NCI-H128 (cell line): ENCODE measurements around the gene DYNLT4.
"Not testable (repeated sequence)": the region's sequence is repeated elsewhere in the genome, so short reads cannot be mapped to it uniquely, and the experiment has no call there.

Experiments
- DNase-seq: peaks from one replicate; lab custom pipeline; 2025; ENCODE audit not compliant: unreplicated experiment; lab: John Stamatoyannopoulos, UW

DYNLT4 gene

DNA sequence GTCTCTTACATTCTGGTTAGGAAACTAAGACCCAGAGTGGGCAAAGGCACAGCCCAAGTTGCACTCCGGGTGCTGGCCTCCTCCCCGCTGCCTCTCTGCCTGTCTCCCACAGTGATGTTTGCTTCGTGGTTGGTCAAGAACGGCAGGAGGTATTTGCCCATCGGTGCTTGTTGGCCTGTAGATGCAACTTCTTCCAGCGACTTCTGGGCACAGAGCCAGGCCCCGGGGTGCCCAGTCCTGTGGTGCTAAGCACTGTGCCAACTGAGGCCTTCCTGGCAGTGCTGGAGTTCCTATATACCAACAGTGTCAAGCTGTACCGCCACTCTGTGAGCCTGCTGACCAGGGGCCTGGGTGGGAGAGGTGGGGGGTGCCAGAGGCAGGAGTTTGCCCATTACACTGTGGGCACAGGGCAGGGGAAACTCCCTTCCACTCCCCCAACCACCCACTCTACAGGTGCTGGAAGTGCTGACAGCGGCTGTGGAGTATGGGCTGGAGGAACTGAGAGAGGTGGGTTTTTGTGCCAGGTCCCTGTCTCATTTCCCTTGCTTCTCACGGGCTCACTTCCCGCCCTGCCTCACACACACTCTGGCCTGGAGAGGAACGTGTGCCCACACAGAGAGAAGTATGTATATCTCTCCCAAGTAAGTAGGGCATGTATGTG is 3.1 kb upstream of the DYNLT4 start:
- no peak for DNase-seq

DNA sequence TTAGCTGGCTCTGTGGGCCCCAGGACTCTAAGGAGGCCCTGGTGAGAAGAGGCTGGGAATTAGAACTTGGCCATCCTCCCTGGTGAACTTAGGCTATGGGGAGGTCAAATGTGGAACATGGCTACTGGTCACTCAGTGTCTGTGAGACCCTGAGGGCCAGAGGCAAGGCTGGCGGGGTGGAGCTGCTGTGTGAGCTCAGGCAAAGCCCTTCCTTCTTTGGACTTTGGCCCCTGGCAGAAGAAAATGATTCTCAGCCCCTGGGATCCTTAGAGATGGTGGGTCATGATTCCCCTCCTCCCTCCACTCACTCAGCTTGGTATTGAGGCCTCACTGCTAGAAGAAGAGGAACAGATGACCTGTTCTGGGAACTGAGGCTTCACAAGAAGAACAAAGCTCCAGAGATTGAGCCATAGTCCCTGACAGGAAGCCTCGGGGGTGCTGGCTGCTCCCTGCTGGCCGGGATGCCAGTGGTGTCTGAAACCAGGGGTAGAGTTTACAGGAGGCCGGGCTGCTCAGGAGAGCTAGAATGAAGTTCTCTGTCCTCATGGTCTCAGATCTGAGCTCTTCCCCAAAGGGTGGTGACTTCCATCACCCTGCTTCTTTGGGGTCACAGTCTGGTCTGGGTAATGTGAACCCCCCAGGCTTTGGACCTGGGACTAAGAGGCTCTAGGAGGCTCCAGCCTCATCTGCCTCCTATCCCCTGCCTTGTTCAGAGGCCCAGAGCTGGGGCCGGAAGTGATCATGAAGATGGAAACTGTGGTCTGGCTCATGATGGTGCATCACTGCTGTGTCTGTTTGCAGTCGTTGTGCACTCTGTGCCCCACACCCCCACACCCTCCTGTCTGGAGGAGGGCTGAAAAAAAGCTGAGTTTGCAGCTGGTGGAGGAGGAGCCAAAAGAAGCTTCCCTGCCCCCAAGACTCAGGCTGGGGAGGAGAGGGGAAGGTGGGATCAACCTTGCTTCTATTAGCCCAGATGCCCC is 2.1 kb upstream of the DYNLT4 start:
- no peak for DNase-seq

- no peak for DNase-seq
Observed at GRCh38 chr1:44808063-44808937, 1.1 kb upstream of the DYNLT4 start, which contains the start of gene BTBD19. Gene BTBD19, plus strand, starts transcription at chr1:44808523. Its CDS starts 298 bp downstream, at chr1:44808821.

GRCh38 chr1:44807364-44808062 is 362 bp upstream of the DYNLT4 start:
- no peak for DNase-seq

- no peak for DNase-seq
Observed at GRCh38 chr1:44806025-44806703, 987 bp downstream of the DYNLT4 start.

GRCh38 chr1:44805311-44806024 is 1.7 kb downstream of the DYNLT4 start:
- no peak for DNase-seq

GRCh38 chr1:44803312-44804095 is 3.6 kb downstream of the DYNLT4 start:
- DNase-seq = no peak

DNA sequence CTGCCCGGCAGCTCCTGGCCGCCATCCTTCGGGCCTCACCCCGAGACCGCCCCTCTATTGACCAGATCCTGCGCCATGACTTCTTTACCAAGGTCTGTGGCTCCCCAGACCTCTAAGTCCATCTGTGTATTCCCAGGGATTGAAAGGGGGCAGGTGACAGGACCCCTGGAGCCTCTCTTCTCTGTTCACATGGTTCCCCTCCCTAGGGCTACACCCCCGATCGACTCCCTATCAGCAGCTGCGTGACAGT is 4.2 kb downstream of the DYNLT4 start:
- no peak for DNase-seq

DNA sequence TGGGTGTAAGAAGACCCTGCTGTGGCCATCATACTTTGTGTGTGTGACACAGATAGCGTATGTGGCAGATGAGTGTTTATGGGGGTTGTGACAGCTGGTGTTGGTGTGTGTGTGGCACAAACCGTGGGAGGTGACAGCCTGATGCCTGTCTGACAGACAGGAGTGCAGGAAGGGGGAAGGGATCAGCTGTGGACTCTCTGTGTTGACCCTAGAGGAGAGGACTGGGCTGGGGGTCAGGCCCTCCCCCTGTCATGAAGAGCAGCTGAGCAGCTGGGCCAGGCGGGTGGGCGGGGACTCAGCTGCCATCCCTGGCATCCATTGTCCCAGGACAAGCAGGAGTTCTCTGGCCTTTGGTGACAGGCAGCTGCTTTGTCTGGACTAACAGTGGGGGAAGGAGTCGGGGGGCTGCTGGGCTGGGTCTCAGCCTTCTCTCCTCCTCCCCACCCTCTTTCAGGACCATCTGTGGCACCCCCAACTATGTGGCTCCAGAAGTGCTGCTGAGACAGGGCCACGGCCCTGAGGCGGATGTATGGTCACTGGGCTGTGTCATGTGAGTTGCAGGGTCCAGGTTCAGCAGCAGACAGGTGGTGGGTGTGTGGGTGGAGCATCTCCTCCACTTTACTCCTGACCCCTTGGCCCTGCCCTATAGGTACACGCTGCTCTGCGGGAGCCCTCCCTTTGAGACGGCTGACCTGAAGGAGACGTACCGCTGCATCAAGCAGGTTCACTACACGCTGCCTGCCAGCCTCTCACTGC is 4.7 kb downstream of the DYNLT4 start:
- no peak for DNase-seq

DNA sequence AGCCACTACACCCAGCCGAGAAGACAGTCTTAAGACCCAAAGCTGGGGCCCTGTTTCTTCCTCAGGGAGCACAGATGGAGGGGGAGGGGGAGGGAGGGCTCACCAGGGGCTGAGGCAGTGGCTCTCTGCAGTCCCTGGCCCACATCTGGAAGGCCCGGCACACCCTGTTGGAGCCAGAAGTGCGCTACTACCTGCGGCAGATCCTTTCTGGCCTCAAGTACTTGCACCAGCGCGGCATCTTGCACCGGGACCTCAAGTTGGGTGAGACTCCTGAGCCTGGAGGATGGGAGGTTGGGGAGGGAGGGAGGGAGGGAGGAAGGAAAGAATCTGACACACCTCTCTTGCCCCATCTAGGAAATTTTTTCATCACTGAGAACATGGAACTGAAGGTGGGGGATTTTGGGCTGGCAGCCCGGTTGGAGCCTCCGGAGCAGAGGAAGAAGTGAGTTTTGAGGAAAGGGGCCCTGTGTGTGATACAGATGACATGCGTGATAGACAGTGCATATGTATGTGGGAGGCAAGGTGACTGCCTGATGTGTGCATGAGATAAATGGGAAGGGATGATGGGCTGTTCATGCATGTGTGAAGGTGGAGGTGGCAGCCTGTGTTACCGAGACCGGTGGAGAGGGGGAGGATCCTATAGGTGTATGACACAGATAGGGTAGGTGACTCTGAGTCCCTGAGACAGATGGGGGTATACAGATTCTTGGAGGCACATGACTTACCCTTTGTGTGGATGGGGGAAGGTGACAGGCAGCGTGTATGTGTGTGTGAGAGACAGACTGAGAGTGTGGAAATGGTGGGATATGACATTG is 5.5 kb downstream of the DYNLT4 start:
- no peak for DNase-seq

DNA sequence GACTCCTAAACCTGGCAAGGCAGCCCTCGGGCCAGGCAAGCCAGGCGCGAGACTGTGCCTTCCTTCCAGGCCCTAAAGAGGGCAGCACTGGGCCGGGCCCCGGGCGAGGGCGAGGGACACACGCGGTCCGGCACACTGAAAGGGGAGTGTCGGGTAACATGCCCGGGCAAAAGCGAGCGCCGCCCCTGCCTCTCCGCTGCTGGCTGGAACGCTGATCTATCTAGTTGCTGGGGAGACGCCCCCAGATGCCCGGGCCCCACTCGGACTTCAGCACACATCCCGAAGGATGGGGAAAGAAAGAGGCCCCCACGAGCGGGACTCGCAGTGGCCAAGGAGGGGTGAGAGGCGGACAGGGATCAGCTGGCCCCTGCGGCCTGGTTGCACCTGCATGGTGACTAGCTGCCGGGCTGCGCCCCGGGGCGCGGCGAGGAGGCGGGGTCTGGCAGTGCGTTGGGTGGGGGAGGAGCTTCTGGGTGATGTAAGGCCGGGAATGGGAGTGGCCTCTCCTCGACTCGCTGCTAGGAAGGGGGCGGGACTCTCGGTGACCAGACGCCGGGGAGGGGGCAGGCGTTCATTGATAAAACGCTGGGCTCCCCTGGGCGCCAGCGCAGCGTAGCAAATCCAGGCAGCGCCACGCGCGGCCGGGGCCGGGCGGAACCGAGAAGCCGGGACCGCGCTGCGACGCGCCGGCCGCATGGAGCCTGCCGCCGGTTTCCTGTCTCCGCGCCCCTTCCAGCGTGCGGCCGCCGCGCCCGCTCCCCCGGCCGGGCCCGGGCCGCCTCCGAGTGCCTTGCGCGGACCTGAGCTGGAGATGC is 7.2 kb downstream of the DYNLT4 start, which contains the start of gene PLK3:
Gene PLK3 (plus strand): TSS at position 608 of the 815 bp plus-strand sequence. CDS start 87 bp downstream, at position 695.
- peak; percentile 98 for DNase-seq

DNA sequence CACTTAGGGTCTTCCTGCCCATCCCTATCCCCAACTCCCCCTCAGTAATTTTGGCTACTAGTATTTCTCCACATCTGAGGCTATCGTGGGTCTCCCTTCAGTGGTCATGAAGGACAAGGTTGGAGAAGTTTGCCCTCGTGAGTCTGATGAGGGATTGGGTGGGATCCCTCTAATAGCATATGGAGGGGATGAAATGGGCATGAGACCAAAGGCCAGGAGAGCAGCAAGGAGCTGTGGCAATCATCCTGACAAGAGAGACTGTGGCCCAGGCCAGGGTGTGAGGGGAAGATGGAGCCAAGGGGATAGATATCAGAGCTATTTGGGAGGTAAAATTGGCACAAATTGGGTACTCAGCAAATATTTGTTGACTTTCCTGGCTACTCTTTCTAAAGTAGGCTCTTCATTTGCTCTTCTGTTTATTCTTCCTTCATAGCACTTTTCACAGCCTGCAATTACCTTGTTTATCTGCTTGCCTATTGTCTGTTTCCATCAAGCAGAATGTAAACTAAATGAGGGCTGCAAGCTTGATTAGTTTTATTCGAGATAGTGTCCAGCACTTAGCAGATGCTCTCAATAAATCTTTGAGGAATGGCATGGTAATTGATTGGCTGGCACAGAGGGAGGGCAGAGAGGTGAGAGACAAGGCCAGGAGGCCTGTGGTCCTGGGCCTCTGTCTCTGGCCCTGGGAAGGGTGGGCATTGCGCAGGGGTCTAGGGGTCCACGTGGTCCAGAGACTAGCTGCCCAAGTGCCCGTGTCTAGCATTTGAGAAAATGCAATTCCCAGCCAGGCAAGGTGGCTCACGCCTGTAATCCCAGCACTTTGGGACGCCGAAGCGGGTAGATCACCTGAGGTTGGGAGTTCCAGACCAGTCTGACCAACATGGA is 8.4 kb downstream of the DYNLT4 start:
- DNase-seq = no peak

DNA sequence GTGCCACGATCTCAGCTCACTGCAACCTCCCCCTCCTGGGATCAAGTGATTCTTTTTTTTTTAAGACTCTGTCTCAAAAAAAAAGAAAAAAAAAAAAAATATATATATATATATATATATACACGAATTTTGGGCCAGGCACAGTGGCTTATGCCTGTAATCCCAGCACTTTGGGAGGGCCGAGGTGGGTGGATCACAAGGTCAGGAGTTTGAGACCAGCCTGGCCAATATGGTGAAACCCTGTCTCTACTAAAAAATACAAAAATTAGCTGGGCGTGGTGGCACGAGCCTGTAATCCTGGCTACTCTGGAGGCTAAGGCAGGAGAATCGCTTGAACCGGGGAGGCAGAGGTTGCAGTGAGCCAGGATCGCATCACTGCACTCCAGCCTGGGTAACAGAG is 9.3 kb downstream of the DYNLT4 start:
- DNase-seq = not testable (repeated sequence)

- no peak for DNase-seq
Observed at GRCh38 chr1:44792736-44793502, 14.2 kb downstream of the DYNLT4 start.
